ENCODE measurements around the gene CTBS. TPM values are rescaled to one million over a fixed set of nuclear protein-coding genes. Genes with fewer than 3 reads are reported as not detected.
A peak's percentile ranks its signal among the peaks of the same experiment; 100 is the strongest.

CTBS gene, protein sequence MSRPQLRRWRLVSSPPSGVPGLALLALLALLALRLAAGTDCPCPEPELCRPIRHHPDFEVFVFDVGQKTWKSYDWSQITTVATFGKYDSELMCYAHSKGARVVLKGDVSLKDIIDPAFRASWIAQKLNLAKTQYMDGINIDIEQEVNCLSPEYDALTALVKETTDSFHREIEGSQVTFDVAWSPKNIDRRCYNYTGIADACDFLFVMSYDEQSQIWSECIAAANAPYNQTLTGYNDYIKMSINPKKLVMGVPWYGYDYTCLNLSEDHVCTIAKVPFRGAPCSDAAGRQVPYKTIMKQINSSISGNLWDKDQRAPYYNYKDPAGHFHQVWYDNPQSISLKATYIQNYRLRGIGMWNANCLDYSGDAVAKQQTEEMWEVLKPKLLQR
- total RNA-seq: 1 to 10 TPM; 7.5 to 9.2 TPM

GRCh38 chr1:84573967-84574842, at the start of gene CTBS:
Gene CTBS (minus strand): TSS chr1:84574440. CDS start chr1:84574415, 25 bp downstream.
- Histone ChIP-seq H3K27me3 (no peaks in the 10 kb centered on the region), H3K27ac (peak within 1 kb of the TSS; percentile 94 to 99), H3K36me3 (peaks cover 11% of the 10 kb centered on the region), H3K9me3 (no peaks in the 10 kb centered on the region), H3K4me1 (peaks cover 0 to 8% of the 10 kb centered on the region in 2 donors), H3K4me3 (peak within 1 kb of the TSS; percentile 77 to 84)
- peak; percentile 80 for DNase-seq (ENCODE audit: low spot score)
- TF ChIP-seq, protein P1, sequence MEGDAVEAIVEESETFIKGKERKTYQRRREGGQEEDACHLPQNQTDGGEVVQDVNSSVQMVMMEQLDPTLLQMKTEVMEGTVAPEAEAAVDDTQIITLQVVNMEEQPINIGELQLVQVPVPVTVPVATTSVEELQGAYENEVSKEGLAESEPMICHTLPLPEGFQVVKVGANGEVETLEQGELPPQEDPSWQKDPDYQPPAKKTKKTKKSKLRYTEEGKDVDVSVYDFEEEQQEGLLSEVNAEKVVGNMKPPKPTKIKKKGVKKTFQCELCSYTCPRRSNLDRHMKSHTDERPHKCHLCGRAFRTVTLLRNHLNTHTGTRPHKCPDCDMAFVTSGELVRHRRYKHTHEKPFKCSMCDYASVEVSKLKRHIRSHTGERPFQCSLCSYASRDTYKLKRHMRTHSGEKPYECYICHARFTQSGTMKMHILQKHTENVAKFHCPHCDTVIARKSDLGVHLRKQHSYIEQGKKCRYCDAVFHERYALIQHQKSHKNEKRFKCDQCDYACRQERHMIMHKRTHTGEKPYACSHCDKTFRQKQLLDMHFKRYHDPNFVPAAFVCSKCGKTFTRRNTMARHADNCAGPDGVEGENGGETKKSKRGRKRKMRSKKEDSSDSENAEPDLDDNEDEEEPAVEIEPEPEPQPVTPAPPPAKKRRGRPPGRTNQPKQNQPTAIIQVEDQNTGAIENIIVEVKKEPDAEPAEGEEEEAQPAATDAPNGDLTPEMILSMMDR (IDR thresholded peaks at IDR 0.05): no peak

- no peaks in the 10 kb centered on the region for H3K9me3 ChIP-seq
- H3K36me3 ChIP-seq: no peaks in the 10 kb centered on the region
- no peaks in the 10 kb centered on the region for H3K27me3 ChIP-seq
- H3K4me1 ChIP-seq: peaks cover 0 to 24% of the 10 kb centered on the region in 2 donors
- no peak for DNase-seq (ENCODE audit: low spot score)
- H3K4me3 ChIP-seq: no peak overlapping the region
- TF ChIP-seq, protein P1 (IDR thresholded peaks at IDR 0.05): no peak
- H3K27ac ChIP-seq: no peak overlapping the region
These were observed 47.3 kb upstream of the CTBS start for GRCh38 chr1:84621553-84621952.

GRCh38 chr1:84620720-84621313, 46.6 kb upstream of the CTBS start:
- peaks cover 0 to 24% of the 10 kb centered on the region in 2 donors for H3K4me1 ChIP-seq
- peak overlapping the region; percentile 53 to 66 for H3K4me3 ChIP-seq
- no peaks in the 10 kb centered on the region for H3K9me3 ChIP-seq
- peak overlapping the region; percentile 41 to 58 for H3K27ac ChIP-seq
- peak; percentile 77 for DNase-seq (ENCODE audit: low spot score)
- TF ChIP-seq, protein P1 (IDR thresholded peaks at IDR 0.05): peak; percentile 98 to 99
- H3K36me3 ChIP-seq: no peaks in the 10 kb centered on the region
- no peaks in the 10 kb centered on the region for H3K27me3 ChIP-seq

DNA sequence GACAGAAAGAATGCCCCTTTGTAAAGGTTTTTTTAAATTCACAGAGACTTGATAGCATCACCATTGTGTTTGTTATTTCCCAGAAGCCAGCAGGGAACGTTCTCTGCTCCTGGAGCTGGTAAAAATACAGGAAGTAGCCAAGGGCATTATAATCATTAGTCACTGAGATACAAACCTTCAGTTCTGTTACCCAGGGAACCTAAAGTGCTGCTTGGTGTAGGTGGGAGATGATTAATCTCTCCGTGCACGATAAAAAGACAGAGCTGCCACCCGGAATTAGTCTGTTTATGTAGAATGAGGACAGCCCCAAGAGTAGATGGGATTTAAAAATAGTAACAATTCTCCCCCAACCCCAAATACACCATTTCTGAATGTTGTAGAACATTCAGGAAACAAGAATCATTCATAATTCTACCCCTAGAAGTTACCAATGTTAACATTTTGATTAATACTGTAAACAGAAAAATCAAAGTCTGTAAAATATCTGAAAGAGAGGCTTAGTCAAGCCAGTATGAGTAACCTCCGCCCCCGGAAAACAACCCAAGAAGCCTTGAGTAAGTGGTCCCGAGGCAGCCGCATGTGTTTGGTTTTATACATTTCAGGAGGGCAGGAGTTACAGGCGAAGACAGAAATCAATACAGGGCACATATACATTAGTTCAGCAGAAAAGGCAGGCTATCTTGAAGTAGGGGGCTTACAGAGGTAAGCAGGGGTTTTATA, 45.3 kb upstream of the CTBS start:
- Histone ChIP-seq H3K27me3 (no peaks in the 10 kb centered on the region), H3K27ac (peak overlapping the region; percentile 40 to 42), H3K9me3 (no peaks in the 10 kb centered on the region), H3K4me1 (peaks cover 0 to 24% of the 10 kb centered on the region in 2 donors), H3K36me3 (no peaks in the 10 kb centered on the region), H3K4me3 (no peak overlapping the region)
- DNase-seq (ENCODE audit: low spot score): no peak
- TF ChIP-seq, protein P1 (IDR thresholded peaks at IDR 0.05): no peak

DNA sequence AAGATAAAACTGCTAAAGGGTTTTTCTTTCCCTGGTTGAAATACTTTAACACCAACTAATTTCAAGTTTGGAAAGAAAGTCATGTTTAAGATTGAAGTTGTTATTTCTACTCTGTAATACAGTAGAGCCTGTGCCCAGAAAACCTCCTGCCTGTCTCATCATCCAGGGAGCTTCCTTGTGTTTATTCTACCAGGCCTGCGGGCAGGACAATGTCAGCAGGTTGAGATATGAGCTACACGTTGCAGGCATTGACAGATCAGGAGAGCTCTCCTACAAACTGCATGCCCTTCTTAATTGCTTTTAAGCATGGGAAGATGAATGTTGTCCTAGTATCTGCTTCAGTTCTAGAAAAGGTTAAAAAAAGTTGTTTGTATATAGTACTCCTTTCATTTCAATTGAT, 43.1 kb upstream of the CTBS start:
- no peaks in the 10 kb centered on the region for H3K27me3 ChIP-seq
- TF ChIP-seq, protein P1 (IDR thresholded peaks at IDR 0.05): no peak
- peaks cover 0 to 24% of the 10 kb centered on the region in 2 donors for H3K4me1 ChIP-seq
- H3K9me3 ChIP-seq: no peaks in the 10 kb centered on the region
- no peaks in the 10 kb centered on the region for H3K36me3 ChIP-seq
- no peak overlapping the region for H3K27ac ChIP-seq
- H3K4me3 ChIP-seq: no peak overlapping the region
- no peak for DNase-seq (ENCODE audit: low spot score)

Data from right atrium auricular region (tissue), 2 donors.